HEK293 (cell line): Measurements from ENCODE around the gene EGFLAM.

ENCODE experiments used
- CTCF ChIP-seq: fragments of 450-650 bp; formaldehyde crosslinking; IDR thresholded peaks from 2 replicates; pipeline ENCODE4 v1.5.1; 2016; ENCODE audit warnings: missing biosample characterization, missing genetic modification characterization
- SETDB1 ChIP-seq: IDR thresholded peaks from one replicate; pipeline ENCODE4 v1.6.1; 2017; ENCODE audit warnings: mild to moderate bottlenecking, low read length, moderate library complexity, mixed read lengths; ENCODE audit not compliant: insufficient read length
- ZNF707 ChIP-seq: fragments of 450-650 bp; formaldehyde crosslinking; IDR thresholded peaks from 2 replicates; pipeline ENCODE4 v1.5.1; 2016; ENCODE audit warnings: missing biosample characterization, missing genetic modification characterization

- TF ChIP-seq SETDB1: no peak
- no peak for TF ChIP-seq ZNF707 (tag by site-specific recombination)
- TF ChIP-seq CTCF (tag by site-specific recombination): no peak
These were observed 214.2 kb downstream of the EGFLAM start for GRCh38 chr5:38472541-38472940.
